IPS-20b (cell line): ENCODE data around the gene TTC24.

Source experiments
- H3K27ac ChIP-seq: one replicate; pipeline ENCODE4 v1.5.1; 2013; ENCODE audit warnings: low read length
- H3K27me3 ChIP-seq: 2 replicates; pipeline ENCODE4 v1.6.1; 2013; ENCODE audit warnings: mild to moderate bottlenecking, low read length, inconsistent platforms; ENCODE audit not compliant: insufficient read depth
- H3K36me3 ChIP-seq: 2 replicates; pipeline ENCODE4 v1.6.1; 2013; ENCODE audit warnings: low read depth, mild to moderate bottlenecking, inconsistent platforms, low read length, moderate library complexity; ENCODE audit not compliant: insufficient read depth
- H3K4me1 ChIP-seq: 2 replicates; pipeline ENCODE4 v1.6.1; 2013; ENCODE audit warnings: mild to moderate bottlenecking, control low read depth, inconsistent platforms, low read length, moderate library complexity; ENCODE audit not compliant: insufficient read depth
- H3K4me3 ChIP-seq: 2 replicates; pipeline ENCODE4 v1.5.1; 2013; ENCODE audit warnings: mild to moderate bottlenecking, low read length, inconsistent platforms
- H3K9ac ChIP-seq: 2 replicates; pipeline ENCODE4 v1.6.1; 2013; ENCODE audit warnings: low read depth, mild to moderate bottlenecking, inconsistent platforms, low read length, moderate library complexity
- H3K9me3 ChIP-seq: 2 replicates; pipeline ENCODE4 v1.6.1; 2013; ENCODE audit warnings: mild to moderate bottlenecking, low read depth, low read length, inconsistent platforms; ENCODE audit not compliant: insufficient read depth

The TTC24 gene

GRCh38 chr1:156555715-156556114, 23.8 kb upstream of the TTC24 start:
- H3K27ac ChIP-seq = no peak overlapping the region
- peaks cover 70% of the 10 kb centered on the region for H3K36me3 ChIP-seq
- no peaks in the 10 kb centered on the region for H3K27me3 ChIP-seq
- H3K4me1 ChIP-seq = no peaks in the 10 kb centered on the region
- H3K9me3 ChIP-seq = no peaks in the 10 kb centered on the region
- no peak overlapping the region for H3K9ac ChIP-seq
- H3K4me3 ChIP-seq = no peak overlapping the region

- no peaks in the 10 kb centered on the region for H3K4me1 ChIP-seq
- peaks cover 68% of the 10 kb centered on the region for H3K36me3 ChIP-seq
- no peaks in the 10 kb centered on the region for H3K9me3 ChIP-seq
- no peak overlapping the region for H3K9ac ChIP-seq
- no peak overlapping the region for H3K27ac ChIP-seq
- H3K4me3 ChIP-seq = no peak overlapping the region
- H3K27me3 ChIP-seq = no peaks in the 10 kb centered on the region
These were observed 23.2 kb upstream of the TTC24 start for GRCh38 chr1:156556354-156556753.

- H3K27ac ChIP-seq = no peak overlapping the region
- no peaks in the 10 kb centered on the region for H3K27me3 ChIP-seq
- H3K4me1 ChIP-seq = no peaks in the 10 kb centered on the region
- no peak overlapping the region for H3K9ac ChIP-seq
- H3K36me3 ChIP-seq = peaks cover 73% of the 10 kb centered on the region
- no peak overlapping the region for H3K4me3 ChIP-seq
- H3K9me3 ChIP-seq = no peaks in the 10 kb centered on the region
These were observed 20.3 kb upstream of the TTC24 start for GRCh38 chr1:156559086-156559796.

GRCh38 chr1:156559797-156560385, 19.6 kb upstream of the TTC24 start:
- Histone ChIP-seq H3K4me1 (no peaks in the 10 kb centered on the region), H3K27ac (no peak overlapping the region), H3K9ac (no peak overlapping the region), H3K9me3 (no peaks in the 10 kb centered on the region), H3K27me3 (no peaks in the 10 kb centered on the region), H3K4me3 (no peak overlapping the region), H3K36me3 (peaks cover 73% of the 10 kb centered on the region)

GRCh38 chr1:156560585-156561163, 18.8 kb upstream of the TTC24 start:
- no peaks in the 10 kb centered on the region for H3K27me3 ChIP-seq
- no peak overlapping the region for H3K4me3 ChIP-seq
- no peak overlapping the region for H3K9ac ChIP-seq
- H3K36me3 ChIP-seq = peaks cover 70% of the 10 kb centered on the region
- no peak overlapping the region for H3K27ac ChIP-seq
- no peaks in the 10 kb centered on the region for H3K4me1 ChIP-seq
- no peaks in the 10 kb centered on the region for H3K9me3 ChIP-seq

GRCh38 chr1:156565519-156565918, 14.0 kb upstream of the TTC24 start:
- H3K36me3 ChIP-seq = peaks cover 67% of the 10 kb centered on the region
- H3K27me3 ChIP-seq = no peaks in the 10 kb centered on the region
- H3K27ac ChIP-seq = no peak overlapping the region
- H3K9ac ChIP-seq = no peak overlapping the region
- H3K9me3 ChIP-seq = no peaks in the 10 kb centered on the region
- no peak overlapping the region for H3K4me3 ChIP-seq
- H3K4me1 ChIP-seq = no peaks in the 10 kb centered on the region

- Histone ChIP-seq H3K9me3 (no peaks in the 10 kb centered on the region), H3K36me3 (peaks cover 60% of the 10 kb centered on the region), H3K27ac (no peak overlapping the region), H3K9ac (no peak overlapping the region), H3K4me1 (peaks cover 5% of the 10 kb centered on the region), H3K27me3 (no peaks in the 10 kb centered on the region), H3K4me3 (no peak overlapping the region)
These were observed 13.1 kb upstream of the TTC24 start for GRCh38 chr1:156566436-156566835.

- Histone ChIP-seq H3K36me3 (peaks cover 20% of the 10 kb centered on the region), H3K9me3 (no peaks in the 10 kb centered on the region), H3K27me3 (peaks cover 5% of the 10 kb centered on the region; the same call in 1 of the 2 replicates), H3K4me1 (peaks cover 6% of the 10 kb centered on the region), H3K9ac (peak overlapping the region; percentile 85; the same call in 1 of the 2 replicates), H3K27ac (no peak overlapping the region), H3K4me3 (peak overlapping the region; percentile 90)
These were observed 8.2 kb upstream of the TTC24 start for GRCh38 chr1:156571261-156571852.

- H3K4me1 ChIP-seq = peaks cover 6% of the 10 kb centered on the region
- no peak within 1 kb of the TSS for H3K27ac ChIP-seq
- H3K36me3 ChIP-seq = peaks cover 20% of the 10 kb centered on the region
- no peaks in the 10 kb centered on the region for H3K9me3 ChIP-seq
- H3K4me3 ChIP-seq = peak within 1 kb of the TSS; percentile 90
- H3K9ac ChIP-seq = peak within 1 kb of the TSS; percentile 85
- peaks cover 5% of the 10 kb centered on the region; the same call in 1 of the 2 replicates for H3K27me3 ChIP-seq
These were observed 7.4 kb upstream of the TTC24 start, which contains the start of gene IQGAP3 for GRCh38 chr1:156571919-156572662. TSS of gene IQGAP3 (minus strand) at chr1:156572565. CDS start at chr1:156572529, 36 bp downstream.

- no peaks in the 10 kb centered on the region for H3K9me3 ChIP-seq
- H3K27me3 ChIP-seq = peaks cover 5% of the 10 kb centered on the region; the same call in 1 of the 2 replicates
- H3K4me3 ChIP-seq = peak overlapping the region; percentile 90; the same call in 1 of the 2 replicates
- H3K4me1 ChIP-seq = peaks cover 6% of the 10 kb centered on the region
- no peak overlapping the region for H3K27ac ChIP-seq
- no peak overlapping the region for H3K9ac ChIP-seq
- peaks cover 14% of the 10 kb centered on the region for H3K36me3 ChIP-seq
These were observed 6.9 kb upstream of the TTC24 start for GRCh38 chr1:156572663-156573018.

GRCh38 chr1:156574039-156574633, 5.4 kb upstream of the TTC24 start:
- peaks cover 6% of the 10 kb centered on the region for H3K4me1 ChIP-seq
- H3K36me3 ChIP-seq = peaks cover 2% of the 10 kb centered on the region
- H3K9ac ChIP-seq = no peak overlapping the region
- H3K27me3 ChIP-seq = peaks cover 5% of the 10 kb centered on the region; the same call in 1 of the 2 replicates
- H3K9me3 ChIP-seq = no peaks in the 10 kb centered on the region
- H3K27ac ChIP-seq = no peak overlapping the region
- no peak overlapping the region for H3K4me3 ChIP-seq
